ENCODE data around the gene KCNA5.

DNA sequence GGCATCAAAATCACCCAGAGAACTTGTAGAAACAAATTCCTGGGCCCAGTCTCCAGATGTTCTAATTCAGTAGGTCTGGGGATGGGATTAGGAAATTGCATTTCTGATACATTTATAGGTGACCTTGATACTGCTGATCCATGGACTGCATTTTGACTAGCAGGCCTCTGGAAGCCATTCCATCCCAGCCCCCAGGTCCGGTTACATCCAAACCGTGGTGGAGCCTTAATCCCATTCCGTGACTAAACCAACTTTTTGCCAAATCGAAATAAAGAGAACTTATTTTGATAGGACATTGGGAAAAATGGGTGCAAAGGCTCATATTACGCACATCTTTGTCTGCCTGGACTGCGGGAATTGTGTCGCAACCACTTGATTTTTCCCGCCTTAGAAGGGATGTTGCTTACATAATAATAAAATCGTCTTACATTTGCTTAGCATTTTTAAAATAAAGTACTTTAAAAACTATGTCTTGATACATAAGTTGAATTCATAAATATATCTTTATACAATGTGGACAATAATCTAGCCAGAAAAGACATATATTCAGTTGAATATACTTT, 5.8 kb upstream of the KCNA5 start:
- TF ChIP-seq JUND (CRISPR knock-in tag; IDR thresholded peaks at IDR 0.05) (no peak), FOSL1 (CRISPR knock-in tag; IDR thresholded peaks at IDR 0.05; ENCODE audit: borderline replicate concordance) (no peak), ZC3H13 (CRISPR knock-in tag; IDR thresholded peaks at IDR 0.05) (no peak), ZNF510 (CRISPR knock-in tag; IDR thresholded peaks at IDR 0.05; ENCODE audit: low read depth) (no peak), ZNF232 (CRISPR knock-in tag; IDR thresholded peaks at IDR 0.05; ENCODE audit: borderline replicate concordance) (no peak), SKI (IDR thresholded peaks at IDR 0.05; ENCODE audit: partially characterized antibody) (no peak), CEBPB (IDR thresholded peaks at IDR 0.05; ENCODE audit: borderline replicate concordance, low read depth, low read length) (peak; percentile 61; the same call in 1 of the 2 replicates), MEIS1 (CRISPR knock-in tag; IDR thresholded peaks at IDR 0.05; ENCODE audit: borderline replicate concordance) (no peak), POLR2G (IDR thresholded peaks at IDR 0.05; ENCODE audit: low read depth, low read length) (no peak)
- TF ChIP-seq, protein P1, sequence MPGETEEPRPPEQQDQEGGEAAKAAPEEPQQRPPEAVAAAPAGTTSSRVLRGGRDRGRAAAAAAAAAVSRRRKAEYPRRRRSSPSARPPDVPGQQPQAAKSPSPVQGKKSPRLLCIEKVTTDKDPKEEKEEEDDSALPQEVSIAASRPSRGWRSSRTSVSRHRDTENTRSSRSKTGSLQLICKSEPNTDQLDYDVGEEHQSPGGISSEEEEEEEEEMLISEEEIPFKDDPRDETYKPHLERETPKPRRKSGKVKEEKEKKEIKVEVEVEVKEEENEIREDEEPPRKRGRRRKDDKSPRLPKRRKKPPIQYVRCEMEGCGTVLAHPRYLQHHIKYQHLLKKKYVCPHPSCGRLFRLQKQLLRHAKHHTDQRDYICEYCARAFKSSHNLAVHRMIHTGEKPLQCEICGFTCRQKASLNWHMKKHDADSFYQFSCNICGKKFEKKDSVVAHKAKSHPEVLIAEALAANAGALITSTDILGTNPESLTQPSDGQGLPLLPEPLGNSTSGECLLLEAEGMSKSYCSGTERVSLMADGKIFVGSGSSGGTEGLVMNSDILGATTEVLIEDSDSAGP (CRISPR knock-in tag; IDR thresholded peaks at IDR 0.05; ENCODE audit: borderline replicate concordance), result no peak

Measured in HepG2 (cell line).